Tibial nerve (tissue), 4 donors: Measurements from ENCODE around the gene F3. TPM values are rescaled to one million over a fixed set of nuclear protein-coding genes. Genes with fewer than 3 reads are reported as not detected.

ENCODE experiments used
- DNase-seq, 2 donors: peaks; one replicate each; pipeline ENCODE4 v3.0.0-alpha.2; 2019; ENCODE audit warnings: low spot score in 2 of 2
- H3K27ac ChIP-seq, 4 donors: fragments of 200-600 bp; sonication (generic) in 3 of 4; one replicate each; pipeline ENCODE4 v1.5.1; 2017 to 2019; ENCODE audit warnings: mild to moderate bottlenecking in 1 of 4
- H3K27me3 ChIP-seq, 2 donors: fragments of 200-600 bp; sonication (generic) in 1 of 2; one replicate each; pipeline versions ENCODE4 v1.5.1 to v1.6.0; 2017 to 2019
- H3K36me3 ChIP-seq, 3 donors: fragments of 200-600 bp; sonication (generic); one replicate each; pipeline ENCODE4 v1.5.1; 2018 to 2019
- H3K4me1 ChIP-seq, 4 donors: fragments of 200-600 bp; sonication (generic) in 3 of 4; one replicate each; pipeline ENCODE4 v1.5.1; 2017 to 2019
- H3K4me3 ChIP-seq, 4 donors: fragments of 200-600 bp; sonication (generic) in 3 of 4; one replicate each; pipeline ENCODE4 v1.5.1; 2017 to 2019; ENCODE audit warnings: mild to moderate bottlenecking in 1 of 4, moderate library complexity in 1 of 4
- H3K9me3 ChIP-seq, 4 donors: fragments of 200-600 bp; sonication (generic) in 3 of 4; one replicate each; pipeline ENCODE4 v1.5.1; 2017 to 2019
- EP300 ChIP-seq, 2 donors: sonication (generic); formaldehyde crosslinking; IDR thresholded peaks; one replicate each; pipeline ENCODE4 v1.6.1; 2017; ENCODE audit warnings: antibody characterized with exemption in 2 of 2, mild to moderate bottlenecking in 1 of 2
- POLR2A ChIP-seq, 2 donors: fragments of 450-650 bp; IDR thresholded peaks; one replicate each; pipeline ENCODE4 v1.6.1; 2017; ENCODE audit warnings: antibody characterized with exemption in 2 of 2, mild to moderate bottlenecking in 2 of 2, moderate library complexity in 2 of 2
- WGBS, 2 donors: methylation state at CpG; one replicate each; pipeline ENCODE4 v1.1.5; 2018; 5-methylcytosine and 5-hydroxymethylcytosine counted together
- total RNA-seq, 4 donors: library from RNA; depleted of rRNA; stranded (reverse); fragments of >200 nt; gene quantifications; one replicate each; pipeline ENCODE4 v1.1.0, GENCODE V29; 2016
- TF ChIP-seq, protein P1 (sequence below), 5 experiments: fragments of 200-600 bp in 3 of 5; fragments of 450-650 bp in 2 of 5; sonication (generic) in 3 of 5; IDR thresholded peaks; one replicate each; pipeline ENCODE4 v1.5.1; 2016 to 2019; ENCODE audit warnings: antibody characterized with exemption in 5 of 5, mild to moderate bottlenecking in 3 of 5, moderate library complexity in 2 of 5

F3 gene
- total RNA-seq, 4 donors from 2014 or later: 65.6 to 166 (median 139) TPM

- TF ChIP-seq POLR2A (IDR thresholded peaks at IDR 0.05) (no peak), EP300 (IDR thresholded peaks at IDR 0.05) (no peak)
- TF ChIP-seq, protein P1, sequence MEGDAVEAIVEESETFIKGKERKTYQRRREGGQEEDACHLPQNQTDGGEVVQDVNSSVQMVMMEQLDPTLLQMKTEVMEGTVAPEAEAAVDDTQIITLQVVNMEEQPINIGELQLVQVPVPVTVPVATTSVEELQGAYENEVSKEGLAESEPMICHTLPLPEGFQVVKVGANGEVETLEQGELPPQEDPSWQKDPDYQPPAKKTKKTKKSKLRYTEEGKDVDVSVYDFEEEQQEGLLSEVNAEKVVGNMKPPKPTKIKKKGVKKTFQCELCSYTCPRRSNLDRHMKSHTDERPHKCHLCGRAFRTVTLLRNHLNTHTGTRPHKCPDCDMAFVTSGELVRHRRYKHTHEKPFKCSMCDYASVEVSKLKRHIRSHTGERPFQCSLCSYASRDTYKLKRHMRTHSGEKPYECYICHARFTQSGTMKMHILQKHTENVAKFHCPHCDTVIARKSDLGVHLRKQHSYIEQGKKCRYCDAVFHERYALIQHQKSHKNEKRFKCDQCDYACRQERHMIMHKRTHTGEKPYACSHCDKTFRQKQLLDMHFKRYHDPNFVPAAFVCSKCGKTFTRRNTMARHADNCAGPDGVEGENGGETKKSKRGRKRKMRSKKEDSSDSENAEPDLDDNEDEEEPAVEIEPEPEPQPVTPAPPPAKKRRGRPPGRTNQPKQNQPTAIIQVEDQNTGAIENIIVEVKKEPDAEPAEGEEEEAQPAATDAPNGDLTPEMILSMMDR (IDR thresholded peaks at IDR 0.05): no peak
- DNase-seq: no peak
- Histone ChIP-seq H3K4me1 (peaks cover 0 to 12% (median 0%) of the 10 kb centered on the region in 4 donors), H3K4me3 (no peak overlapping the region), H3K36me3 (peaks cover 0 to 21% (median 0%) of the 10 kb centered on the region in 3 donors), H3K9me3 (no peaks in the 10 kb centered on the region), H3K27ac (no peak overlapping the region), H3K27me3 (no peaks in the 10 kb centered on the region)
- WGBS, 2 donors: 88 to 92% methylated on average over 7 of the region's 7 CpGs
Observed at GRCh38 chr1:94526152-94526980, 15.2 kb downstream of the F3 start.

- H3K36me3 ChIP-seq: peaks cover 0 to 18% (median 0%) of the 10 kb centered on the region in 3 donors
Observed at GRCh38 chr1:94524531-94524930, 17.0 kb downstream of the F3 start.

DNA sequence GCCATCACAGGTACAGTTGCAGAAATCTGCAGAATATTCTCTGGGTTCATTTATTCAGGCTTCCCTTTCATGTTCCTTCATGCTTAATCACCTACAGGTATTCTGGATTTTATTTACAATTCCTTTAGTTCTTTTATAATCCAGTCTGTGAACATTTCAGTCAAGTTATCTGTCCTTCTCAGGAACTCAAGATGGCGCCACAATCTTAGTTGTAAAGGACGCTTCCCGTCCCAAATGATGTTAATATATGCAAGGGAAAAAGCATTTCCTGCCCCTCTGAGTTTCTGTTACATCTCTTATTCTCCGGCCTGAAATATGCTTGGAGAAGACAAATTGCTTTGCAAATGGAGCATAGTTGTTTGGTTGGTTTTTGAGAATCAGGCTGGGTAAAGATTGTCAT is 19.3 kb downstream of the F3 start:
- DNase-seq: peak in 1 of 2 donors; percentile 53
- Histone ChIP-seq H3K4me1 (peaks cover 0 to under 1% (median 0%) of the 10 kb centered on the region in 4 donors), H3K27ac (no peak overlapping the region), H3K27me3 (no peaks in the 10 kb centered on the region), H3K4me3 (no peak overlapping the region), H3K36me3 (peaks cover 0 to 20% (median 0%) of the 10 kb centered on the region in 3 donors), H3K9me3 (no peaks in the 10 kb centered on the region)
- no peak for TF ChIP-seq POLR2A (IDR thresholded peaks at IDR 0.05)
- TF ChIP-seq EP300 (IDR thresholded peaks at IDR 0.05): no peak
- TF ChIP-seq, protein P1 (IDR thresholded peaks at IDR 0.05): peak in 3 of 5 experiments; percentile 23 to 66 (median 38)
- WGBS, 2 donors: 14 to 17% methylated on average over 4 of the region's 4 CpGs

More at GRCh38 chr1:94524531-94524930, 17.0 kb downstream of the F3 start:
- H3K4me3 ChIP-seq: no peak overlapping the region
- no peak overlapping the region for H3K27ac ChIP-seq
- H3K9me3 ChIP-seq: no peaks in the 10 kb centered on the region
- H3K4me1 ChIP-seq: peaks cover 0 to 12% (median 0%) of the 10 kb centered on the region in 4 donors
- WGBS, 2 donors: 84% methylated on average over 6 of the region's 6 CpGs
- H3K27me3 ChIP-seq: no peaks in the 10 kb centered on the region
- TF ChIP-seq, protein P1 (IDR thresholded peaks at IDR 0.05): no peak
- TF ChIP-seq POLR2A (IDR thresholded peaks at IDR 0.05): no peak
- no peak for TF ChIP-seq EP300 (IDR thresholded peaks at IDR 0.05)
- DNase-seq: no peak

GRCh38 chr1:94519351-94519750 is 22.2 kb downstream of the F3 start:
- Histone ChIP-seq H3K27ac (no peak overlapping the region), H3K4me3 (no peak overlapping the region), H3K36me3 (peaks cover 0 to 26% (median 0%) of the 10 kb centered on the region in 3 donors), H3K27me3 (no peaks in the 10 kb centered on the region), H3K4me1 (peaks cover 0 to 2% (median 0%) of the 10 kb centered on the region in 4 donors), H3K9me3 (no peaks in the 10 kb centered on the region)
- TF ChIP-seq, protein P1 (IDR thresholded peaks at IDR 0.05): no peak
- no peak for TF ChIP-seq EP300 (IDR thresholded peaks at IDR 0.05)
- no peak for TF ChIP-seq POLR2A (IDR thresholded peaks at IDR 0.05)
- WGBS, 2 donors: 42 to 44% methylated on average over 2 of the region's 2 CpGs
- DNase-seq: no peak

- H3K36me3 ChIP-seq: peaks cover 0 to 25% (median 0%) of the 10 kb centered on the region in 3 donors
- peaks cover 0 to 7% (median 0%) of the 10 kb centered on the region in 4 donors for H3K4me1 ChIP-seq
- no peaks in the 10 kb centered on the region for H3K9me3 ChIP-seq
- no peak for DNase-seq
- 48 to 73% methylated on average over 1 of the region's 1 CpG for WGBS, 2 donors
- H3K4me3 ChIP-seq: no peak overlapping the region
- no peak overlapping the region for H3K27ac ChIP-seq
- H3K27me3 ChIP-seq: no peaks in the 10 kb centered on the region
- TF ChIP-seq, protein P1 (IDR thresholded peaks at IDR 0.05): no peak
- TF ChIP-seq POLR2A (IDR thresholded peaks at IDR 0.05) (no peak), EP300 (IDR thresholded peaks at IDR 0.05) (no peak)
Observed at GRCh38 chr1:94515296-94515947, 26.1 kb downstream of the F3 start.
